NCI-H2196 treated with DMSO at 0.1 percent for 48 hours (cell line): ENCODE results near the gene CBX8.

Experiments
- DNase-seq: peaks from one replicate; lab custom pipeline; 2025; ENCODE audit not compliant: unreplicated experiment; lab: John Stamatoyannopoulos, UW

CBX8 gene

DNA sequence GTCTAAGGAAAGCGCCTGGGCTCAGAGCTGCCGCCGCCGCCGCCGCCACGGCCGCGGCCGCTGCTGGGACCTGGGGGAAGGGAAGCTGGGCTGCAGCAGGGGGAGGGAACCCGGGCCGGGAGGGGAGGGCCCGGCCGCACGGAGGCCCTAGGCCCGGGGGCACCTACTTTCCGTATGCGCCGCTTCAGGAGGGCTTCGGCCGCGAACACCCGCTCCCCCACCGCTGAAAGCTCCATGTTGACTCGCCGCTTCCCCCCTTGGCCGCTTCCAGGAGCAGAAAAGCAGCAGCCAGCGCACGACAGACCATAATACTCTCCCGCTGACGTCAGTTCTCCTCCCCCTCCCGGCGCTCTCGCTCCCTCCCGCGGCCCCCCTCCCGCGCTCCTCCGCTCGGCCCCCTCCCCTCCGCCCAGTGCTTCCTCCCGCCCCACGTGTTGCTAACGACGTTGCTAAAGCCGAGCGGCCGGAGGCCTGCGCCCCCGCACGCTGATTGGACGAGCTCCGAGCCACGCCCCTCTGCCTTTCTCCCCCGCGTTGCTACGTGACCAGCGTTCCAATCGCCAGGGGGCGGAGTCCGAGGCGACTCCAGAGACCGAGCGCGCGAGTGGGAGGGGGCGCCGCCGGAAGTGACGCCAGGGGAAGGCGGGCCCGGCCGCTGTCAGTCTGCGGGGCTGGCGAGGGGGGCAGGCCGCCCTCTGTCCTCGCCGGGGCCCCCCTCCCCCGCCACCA, at the start of gene CBX8:
Gene CBX8 (minus strand): TSS at position 315 of the 729 bp plus-strand sequence. CDS start 79 bp downstream, at position 236.
- peak; percentile 100 for DNase-seq

DNA sequence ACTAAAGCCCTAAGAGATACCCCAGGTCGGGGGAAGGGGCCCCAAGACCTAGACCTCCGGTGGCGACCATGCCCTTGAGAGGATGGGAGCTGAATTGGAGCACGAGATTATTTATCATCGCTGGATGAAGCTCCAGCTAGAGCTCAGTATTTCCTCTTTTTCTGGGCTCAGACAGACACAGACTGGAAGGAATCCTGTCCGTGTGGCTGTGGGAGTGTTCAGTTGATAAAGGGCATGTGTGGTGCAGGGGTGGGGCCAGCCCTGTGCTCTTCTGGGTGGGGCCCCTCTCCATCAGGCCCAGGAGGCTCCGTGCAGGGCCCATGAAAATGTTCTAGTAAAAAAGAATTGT, 48.7 kb upstream of the CBX8 start:
- DNase-seq = no peak

DNA sequence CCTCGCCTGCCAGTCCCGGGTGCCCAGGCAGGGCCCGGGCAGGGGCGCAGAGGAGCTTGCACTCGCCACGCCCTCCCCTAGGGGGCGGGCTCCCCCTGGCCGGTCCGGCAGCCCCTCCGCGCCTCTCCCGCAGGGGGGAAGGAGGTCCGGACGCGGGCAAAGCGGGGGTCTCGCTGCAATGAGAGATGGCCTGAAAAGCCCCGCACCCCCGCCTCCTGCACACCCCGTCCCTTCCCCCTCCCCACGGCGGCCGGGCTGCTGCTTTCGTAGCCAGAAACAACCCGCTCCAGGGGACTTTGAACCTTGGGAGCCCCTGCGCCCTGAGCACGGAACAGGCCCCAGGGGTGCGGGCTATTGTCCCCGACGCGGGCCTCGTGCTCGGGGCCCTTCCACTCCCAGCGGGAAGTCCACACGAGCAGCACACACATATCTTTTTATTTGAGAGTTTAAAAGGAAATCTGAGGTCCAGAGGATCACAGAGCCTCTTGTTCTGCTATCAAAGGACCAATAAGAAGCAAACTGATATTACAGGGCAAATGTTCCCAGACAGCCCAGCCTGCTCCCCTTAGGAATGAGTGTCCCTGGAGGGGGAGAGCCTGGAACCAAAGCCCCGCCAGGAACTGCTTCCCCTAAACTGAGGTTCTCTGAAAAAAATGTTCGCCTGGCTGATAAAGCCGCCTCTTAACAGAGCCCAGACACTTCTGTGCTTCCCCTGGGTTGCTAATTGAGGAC, 48.2 kb upstream of the CBX8 start:
- DNase-seq = no peak

DNA sequence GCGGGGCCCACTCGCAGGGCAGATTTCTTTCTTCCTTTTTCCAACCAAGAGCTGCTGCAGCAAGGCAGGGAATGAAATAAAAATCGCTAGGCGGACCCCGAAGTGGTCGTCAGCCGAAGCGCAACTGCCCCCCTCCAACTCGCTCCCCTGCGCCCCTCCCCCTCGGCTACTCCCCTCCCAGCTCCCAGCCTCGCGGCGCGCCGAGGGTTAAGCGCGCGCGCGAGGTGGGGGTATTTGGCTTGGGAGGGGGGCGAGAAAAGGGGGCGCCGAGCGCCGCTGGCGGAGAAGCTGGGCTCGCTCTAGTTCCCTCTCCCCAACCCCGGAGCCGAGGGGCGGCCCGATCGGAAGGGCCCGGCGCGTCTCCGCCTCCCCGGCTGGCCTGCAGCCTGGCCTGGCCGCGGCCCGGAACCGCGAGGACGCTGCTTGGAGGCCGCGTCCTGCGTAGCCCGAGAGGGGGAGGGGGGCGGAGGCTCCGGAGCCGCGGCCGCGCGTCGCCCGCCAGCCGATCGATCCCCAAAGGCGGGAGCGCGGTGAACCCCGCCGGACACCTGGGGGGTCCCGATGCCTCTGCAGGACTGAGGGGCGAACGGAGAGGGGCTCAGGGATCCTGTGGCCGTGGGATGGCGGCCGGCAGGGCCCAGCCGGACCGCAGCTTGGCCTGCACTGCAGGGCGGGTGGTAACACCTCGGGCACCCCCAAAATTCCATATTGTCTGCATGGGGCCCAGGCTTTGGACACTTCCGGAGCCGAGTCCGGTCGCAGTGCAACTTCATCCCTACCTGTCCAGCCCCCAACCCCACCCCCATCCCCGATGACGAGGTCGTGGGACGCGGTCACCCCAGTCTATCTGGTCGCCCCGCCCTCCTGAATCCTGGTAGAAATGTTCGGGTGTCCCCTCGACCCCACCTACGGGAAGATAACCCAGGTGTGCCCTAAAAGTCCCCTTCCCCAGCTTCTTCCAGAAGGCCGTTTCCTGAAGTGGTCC, 47.2 kb upstream of the CBX8 start:
- DNase-seq = no peak

DNA sequence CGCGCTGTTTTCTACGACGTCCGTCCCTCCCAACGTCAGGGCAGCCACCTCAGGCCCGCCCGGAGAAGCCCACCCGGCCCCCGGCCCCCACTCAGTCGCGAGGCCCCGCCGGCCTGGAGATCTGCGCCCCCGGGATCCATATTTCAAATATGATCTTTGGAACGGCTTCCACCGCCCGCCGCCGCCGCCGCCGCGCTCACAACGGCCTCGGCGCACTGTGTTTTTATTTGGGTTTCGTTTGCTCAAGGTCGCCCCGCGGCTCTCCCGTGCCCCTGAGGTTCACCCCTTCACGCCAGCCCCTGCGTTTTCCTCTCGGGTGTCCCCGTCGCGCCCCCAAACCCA, 46.6 kb upstream of the CBX8 start:
- no peak for DNase-seq

DNA sequence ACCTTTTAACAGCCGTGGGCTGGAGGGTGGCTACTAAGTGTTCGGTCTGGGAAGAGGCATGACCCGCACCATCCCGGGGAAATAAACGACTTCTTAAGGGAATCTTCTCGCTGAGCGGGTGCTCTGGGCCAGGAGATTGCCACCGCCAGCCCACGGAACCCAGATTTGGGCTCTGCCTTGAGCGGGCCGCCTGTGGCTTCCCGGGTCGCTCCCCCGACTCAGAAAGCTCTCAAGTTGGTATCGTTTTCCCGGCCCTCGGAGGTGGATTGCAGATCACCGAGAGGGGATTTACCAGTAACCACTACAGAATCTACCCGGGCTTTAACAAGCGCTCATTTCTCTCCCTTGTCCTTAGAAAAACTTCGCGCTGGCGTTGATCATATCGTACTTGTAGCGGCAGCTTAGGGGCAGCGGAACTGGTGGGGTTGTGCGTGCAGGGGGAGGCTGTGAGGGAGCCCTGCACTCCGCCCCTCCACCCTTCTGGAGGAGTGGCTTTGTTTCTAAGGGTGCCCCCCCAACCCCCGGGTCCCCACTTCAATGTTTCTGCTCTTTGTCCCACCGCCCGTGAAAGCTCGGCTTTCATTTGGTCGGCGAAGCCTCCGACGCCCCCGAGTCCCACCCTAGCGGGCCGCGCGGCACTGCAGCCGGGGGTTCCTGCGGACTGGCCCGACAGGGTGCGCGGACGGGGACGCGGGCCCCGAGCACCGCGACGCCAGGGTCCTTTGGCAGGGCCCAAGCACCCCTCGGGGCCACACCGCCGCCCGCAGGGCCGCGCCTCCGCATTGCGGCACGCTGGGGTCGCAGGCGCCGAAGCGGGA, 46.0 kb upstream of the CBX8 start:
- DNase-seq = no peak

DNA sequence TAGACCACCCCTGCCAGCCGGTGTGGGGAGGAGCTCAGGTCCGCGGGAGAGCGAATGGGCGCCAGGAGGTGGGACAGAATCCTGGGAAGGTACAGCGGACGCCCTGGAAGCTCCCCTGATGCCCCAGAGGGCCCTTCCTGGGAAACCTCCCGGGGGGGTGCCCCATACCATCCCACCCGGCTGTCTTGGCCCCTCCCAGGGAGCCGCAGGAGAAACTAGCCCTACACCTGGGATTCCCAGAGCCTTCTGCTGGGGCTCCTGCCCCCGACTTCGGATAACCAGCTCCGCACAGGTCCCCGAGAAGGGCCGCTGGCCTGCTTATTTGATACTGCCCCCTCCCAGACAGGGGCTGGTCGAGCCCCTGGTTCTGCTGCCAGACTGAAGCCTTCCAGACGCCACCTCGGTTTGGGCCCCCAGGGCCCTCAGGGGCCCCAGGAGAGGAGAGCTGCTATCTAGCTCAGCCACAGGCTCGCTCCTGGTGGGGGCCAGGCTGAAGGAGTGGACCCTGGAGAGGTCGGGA, 45.3 kb upstream of the CBX8 start:
- DNase-seq = no peak

DNA sequence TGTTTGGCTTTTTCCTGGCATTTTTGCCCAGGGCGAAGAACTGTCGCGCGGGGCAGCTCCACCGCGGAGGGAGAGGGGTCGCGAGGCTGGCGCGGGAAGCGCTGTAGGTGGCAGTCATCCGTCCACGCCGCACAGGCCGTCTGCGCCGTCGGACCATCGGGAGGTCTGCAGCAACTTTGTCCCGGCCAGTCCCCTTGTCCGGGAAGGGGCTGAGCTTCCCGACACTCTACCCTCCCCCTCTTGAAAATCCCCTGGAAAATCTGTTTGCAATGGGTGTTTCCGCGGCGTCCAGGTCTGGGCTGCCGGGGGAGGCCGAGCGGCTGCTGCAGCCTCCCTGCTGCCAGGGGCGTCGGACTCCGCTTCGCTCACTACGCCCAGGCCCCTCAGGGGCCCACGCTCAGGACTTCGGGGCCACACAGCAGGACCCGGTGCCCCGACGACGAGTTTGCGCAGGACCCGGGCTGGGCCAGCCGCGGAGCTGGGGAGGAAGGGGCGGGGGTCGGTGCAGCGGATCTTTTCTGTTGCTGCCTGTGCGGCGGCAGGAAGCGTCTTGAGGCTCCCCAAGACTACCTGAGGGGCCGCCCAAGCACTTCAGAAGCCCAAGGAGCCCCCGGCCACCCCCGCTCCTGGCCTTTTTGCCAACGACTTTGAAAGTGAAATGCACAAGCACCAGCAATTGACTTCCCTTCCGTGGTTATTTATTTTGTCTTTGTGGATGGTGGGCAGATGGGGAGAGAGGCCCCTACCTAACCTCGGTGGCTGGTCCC, 44.7 kb upstream of the CBX8 start:
- no peak for DNase-seq

DNA sequence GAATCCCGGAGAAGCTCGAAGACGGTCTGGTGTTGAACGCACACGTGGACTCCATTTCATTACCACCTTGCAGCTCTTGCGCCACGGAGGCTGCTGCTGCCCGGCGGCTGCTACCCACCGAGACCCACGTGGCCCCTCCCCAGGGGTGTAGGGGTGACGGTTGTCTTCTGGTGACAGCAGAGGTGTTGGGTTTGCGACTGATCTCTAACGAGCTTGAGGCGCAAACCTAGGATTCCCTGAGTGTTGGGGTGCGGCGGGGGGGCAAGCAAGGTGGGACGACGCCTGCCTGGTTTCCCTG, 44.1 kb upstream of the CBX8 start:
- DNase-seq = no peak

DNA sequence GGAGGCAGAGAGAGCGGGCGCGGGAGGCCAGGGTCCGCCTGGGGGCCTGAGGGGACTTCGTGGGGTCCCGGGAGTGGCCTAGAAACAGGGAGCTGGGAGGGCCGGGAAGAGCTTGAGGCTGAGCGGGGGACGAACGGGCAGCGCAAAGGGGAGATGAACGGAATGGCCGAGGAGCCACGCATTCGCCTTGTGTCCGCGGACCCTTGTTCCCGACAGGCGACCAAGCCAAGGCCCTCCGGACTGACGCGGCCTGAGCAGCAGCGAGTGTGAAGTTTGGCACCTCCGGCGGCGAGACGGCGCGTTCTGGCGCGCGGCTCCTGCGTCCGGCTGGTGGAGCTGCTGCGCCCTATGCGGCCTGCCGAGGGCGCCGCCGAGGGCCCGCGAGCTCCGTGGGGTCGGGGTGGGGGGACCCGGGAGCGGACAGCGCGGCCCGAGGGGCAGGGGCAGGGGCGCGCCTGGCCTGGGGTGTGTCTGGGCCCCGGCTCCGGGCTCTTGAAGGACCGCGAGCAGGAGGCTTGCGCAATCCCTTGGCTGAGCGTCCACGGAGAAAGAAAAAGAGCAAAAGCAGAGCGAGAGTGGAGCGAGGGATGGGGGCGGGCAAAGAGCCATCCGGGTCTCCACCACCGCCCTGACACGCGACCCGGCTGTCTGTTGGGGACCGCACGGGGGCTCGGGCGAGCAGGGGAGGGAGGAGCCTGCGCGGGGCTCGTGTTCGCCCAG, 43.6 kb upstream of the CBX8 start:
- DNase-seq = peak; percentile 62

DNA sequence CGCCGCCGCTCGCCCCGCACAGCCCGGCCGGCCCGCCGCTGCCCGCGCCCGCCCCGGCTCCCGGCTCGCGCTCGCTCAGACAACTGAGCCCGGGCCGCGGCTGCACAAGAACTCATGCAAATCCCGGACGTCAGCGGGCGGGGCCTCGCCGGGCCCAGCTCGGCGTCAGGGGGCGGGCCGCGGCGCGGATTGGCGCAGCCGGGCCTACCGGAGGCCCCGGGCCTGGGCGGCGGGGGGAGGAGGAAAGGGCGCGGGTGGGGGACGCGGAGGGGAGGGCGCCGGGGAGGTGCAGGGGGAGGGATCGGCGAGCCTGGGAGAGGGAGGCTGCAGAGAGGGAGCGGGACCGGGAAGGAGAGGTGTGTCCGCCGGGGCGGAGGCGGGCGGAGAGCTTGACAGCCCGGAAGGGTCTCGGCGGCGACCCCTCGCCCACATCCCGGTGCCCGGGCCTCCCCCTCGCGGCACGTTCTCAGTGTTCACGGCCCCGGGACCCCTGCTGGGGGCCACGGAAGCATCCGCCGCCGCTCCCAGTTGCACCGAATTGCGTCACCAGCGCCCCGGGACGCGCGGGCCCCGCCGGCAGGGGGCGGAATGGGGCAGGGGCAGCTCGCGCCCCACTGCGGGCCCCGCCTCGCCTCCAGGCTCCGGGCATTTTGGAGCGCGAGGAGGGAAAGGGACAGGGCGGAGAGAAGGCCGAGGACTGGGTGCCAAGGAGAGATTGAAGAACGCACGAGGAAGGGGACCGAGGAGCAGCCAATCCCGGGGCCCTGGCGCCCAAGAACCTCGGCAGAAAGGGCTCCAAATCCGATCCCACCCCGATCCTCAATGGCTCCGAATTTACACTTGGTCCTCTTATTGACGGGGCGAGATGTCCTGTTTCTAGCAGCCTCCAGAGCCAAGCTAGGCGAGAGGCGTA, 42.7 kb upstream of the CBX8 start, which contains the start of gene CBX4:
Gene CBX4 (minus strand): TSS at position 85 of the 913 bp plus-strand sequence. CDS start 189 bp downstream, outside the sequence.
- DNase-seq = peak; percentile 97

DNA sequence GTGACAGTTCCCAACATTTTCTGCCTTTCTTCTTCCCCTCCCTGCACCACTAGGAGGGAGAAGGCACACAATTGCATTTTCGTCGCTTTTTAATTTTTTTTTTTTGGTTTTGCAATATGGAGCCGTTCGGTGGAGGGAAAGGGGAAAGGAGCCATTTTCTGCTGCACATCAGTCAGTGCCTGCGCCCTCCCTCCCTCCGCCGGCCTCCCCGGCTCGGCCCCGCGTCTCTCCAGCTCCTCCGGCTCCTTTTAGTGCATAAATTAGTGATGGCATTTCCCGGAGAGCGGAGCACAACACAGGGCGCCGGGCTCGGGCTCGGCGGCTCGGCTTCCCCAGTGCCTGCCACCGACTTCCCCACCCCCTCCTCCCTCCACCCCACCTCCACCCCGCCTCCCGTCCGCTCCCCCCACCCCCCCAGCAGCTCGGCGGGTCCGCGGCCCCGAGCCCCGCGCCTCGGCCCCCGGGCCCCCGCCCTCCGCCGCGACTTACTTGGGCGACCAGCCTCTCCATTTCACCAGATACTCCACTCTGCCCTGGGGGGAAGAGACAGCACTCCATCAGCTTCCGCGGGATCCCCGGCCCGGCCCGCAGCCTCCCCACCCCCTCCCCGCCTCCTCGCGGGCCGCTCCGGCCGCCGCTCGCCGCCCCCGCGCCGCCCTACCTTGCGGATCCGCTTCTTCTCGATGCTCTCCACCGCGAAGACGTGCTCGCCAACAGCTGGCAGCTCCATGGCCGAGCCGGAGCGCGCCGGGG, 41.8 kb upstream of the CBX8 start:
- no peak for DNase-seq

DNA sequence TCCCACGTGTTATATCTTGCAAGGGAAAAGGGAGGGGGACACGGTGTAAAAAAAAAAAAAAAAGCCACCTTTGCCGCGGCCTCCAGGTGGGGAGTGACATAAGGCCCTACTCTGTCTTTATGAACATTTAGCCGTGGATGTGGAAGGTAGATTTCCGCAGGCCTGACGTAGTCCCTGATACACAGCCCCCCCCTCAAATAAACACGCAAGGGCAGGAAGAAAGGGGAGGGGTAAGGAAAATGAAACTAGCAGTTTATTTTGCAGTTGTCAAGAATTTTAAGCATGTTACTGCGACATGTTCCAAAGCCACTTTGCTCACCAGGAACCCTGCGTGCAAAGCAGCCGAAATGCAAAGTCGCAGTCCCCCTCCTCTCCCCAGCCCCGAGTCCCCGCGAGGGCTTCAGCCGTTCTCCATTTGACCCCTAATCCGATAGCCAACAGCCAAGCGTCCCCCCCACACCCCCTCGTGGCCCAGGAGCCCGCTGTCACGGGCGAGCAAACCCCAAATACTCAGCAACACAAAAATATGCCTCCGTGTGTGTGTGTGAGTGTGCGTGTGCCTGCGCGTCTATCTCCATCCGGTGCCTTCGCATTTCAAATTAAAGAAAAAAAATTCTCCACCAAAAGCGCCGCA, 41.1 kb upstream of the CBX8 start:
- no peak for DNase-seq

DNA sequence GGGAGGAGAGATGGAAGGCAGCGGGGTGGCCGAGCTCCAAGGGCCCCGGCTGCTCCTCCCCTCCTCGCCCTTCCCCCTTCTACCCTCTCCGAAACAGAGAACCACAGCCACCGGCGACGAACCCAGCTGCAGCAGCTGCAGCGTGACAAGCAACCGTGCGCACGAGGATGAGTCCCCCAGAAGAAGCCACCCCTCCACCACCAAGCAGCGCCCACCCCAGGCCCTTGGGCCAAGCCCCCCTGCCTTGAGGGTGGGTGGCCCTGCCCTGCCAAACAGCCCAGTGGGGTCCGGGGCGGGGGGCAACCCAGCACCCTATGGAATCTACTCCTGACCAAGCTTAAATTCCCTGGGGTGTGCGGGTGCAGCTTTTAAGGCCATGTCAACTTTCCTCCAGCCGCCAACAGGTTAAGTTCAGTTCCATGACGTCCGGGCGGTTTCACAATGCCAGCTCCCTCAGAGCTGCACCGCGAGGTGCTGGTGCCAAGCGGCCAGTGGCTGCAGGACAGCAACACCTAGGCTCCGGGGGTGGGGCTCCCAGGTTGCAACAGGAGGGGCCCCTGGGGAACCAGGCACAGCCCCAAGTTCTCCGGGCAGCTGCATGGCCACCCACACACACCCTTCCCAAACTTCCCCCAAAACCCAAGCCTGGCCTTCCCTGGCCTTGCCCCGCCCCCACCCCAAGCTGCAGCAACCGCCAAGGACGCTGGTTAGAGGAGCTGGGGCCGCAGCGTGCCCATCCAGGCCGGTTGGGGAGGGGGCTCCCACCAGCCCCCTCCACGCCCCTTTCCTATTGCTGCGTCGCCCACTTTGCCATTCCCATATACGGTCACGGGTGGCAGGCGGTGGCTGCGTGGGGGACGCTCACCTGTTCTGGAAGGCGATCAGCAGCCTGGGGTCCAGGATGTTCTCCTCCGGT, 40.4 kb upstream of the CBX8 start:
- peak; percentile 83 for DNase-seq

DNA sequence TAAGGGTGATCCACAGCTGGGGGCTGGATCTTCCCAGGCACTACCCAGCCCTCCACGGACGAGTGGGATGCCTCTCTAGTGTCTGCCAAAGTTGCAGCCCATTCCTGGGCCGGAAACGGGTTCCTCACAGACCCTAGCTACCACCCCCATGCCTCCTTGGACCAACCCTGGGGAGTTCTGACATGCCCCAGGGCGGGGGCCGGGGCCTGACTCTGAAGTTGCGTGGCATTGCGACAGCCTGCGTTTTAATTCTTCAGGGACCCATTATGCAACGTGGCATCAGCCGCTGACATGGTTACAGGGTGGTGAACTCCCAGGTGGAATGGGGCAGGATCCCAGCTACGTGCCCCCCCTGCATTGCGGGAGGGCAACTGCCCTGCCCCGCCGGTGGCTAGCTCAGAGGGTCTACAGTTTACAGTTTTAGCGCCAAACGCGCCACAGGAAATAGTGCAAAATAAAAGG, 39.7 kb upstream of the CBX8 start:
- DNase-seq = no peak
